Ovary (tissue), 9 donors: ENCODE results near the gene LCLAT1. TPM values are rescaled to one million over a fixed set of nuclear protein-coding genes. Genes with fewer than 3 reads are reported as not detected.

Source experiments
- DNase-seq, 5 donors: peaks; one replicate each; pipeline ENCODE4 v3.0.0-alpha.2; 2019 to 2020
- H3K27ac ChIP-seq, 2 donors: fragments of 200-600 bp; one replicate each; pipeline versions ENCODE4 v1.5.1 to v1.8.0; 2019 to 2022
- H3K27me3 ChIP-seq: fragments of 200-600 bp; one replicate; pipeline ENCODE4 v1.8.0; 2022
- H3K36me3 ChIP-seq: fragments of 200-600 bp; sonication (generic); one replicate; pipeline ENCODE4 v1.5.1; 2019
- H3K4me1 ChIP-seq: one replicate; pipeline ENCODE4 v1.8.1; 2013; ENCODE audit warnings: mild to moderate bottlenecking, moderate library complexity; ENCODE audit not compliant: insufficient read depth
- H3K4me3 ChIP-seq: fragments of 200-600 bp; sonication (generic); one replicate; pipeline ENCODE4 v1.5.1; 2017
- H3K9me3 ChIP-seq, 2 donors: fragments of 200-600 bp in 1 of 2; sonication (generic) in 1 of 2; one replicate each; pipeline versions ENCODE4 v1.5.1 to v1.8.1; 2013 to 2019; ENCODE audit warnings: mild to moderate bottlenecking in 1 of 2, moderate library complexity in 1 of 2
- EP300 ChIP-seq: sonication (generic); formaldehyde crosslinking; IDR thresholded peaks from one replicate; pipeline ENCODE4 v1.6.1; 2017; ENCODE audit warnings: antibody characterized with exemption
- POLR2A ChIP-seq: fragments of 450-650 bp; IDR thresholded peaks from one replicate; pipeline ENCODE4 v1.6.1; 2017; ENCODE audit warnings: antibody characterized with exemption, mild to moderate bottlenecking, moderate library complexity
- WGBS, 3 donors: extraction: QIAGEN DNeasy Blood & Tissue Kit in 1 of 3; methylation state at CpG; one replicate each; pipeline versions ENCODE4 v1.1.5 to v1.1.7; 2013 to 2017; 5-methylcytosine and 5-hydroxymethylcytosine counted together
- intact Hi-C, 4 donors: fragments of 100-400 bp; cut with DNase I; formaldehyde crosslinking; loops; one replicate each; pipeline versions ENCODE4 v1.11.0 to v1.15.1; 2022 to 2023
- polyA plus RNA-seq, 2 donors: library from polyadenylated mRNA; stranded (reverse); fragments of 200-250 nt in 1 of 2; fragments of 350-450 nt in 1 of 2; fragmentation: Illumina TruSeq in 1 of 2; extraction: RNeasy Lipid Tissue Mini Kit (QIAGEN cat#74804) in 1 of 2; gene quantifications; one replicate each; pipeline ENCODE4 v1.2.3, GENCODE V29; 2013 to 2014
- total RNA-seq, 7 donors: library from RNA; depleted of rRNA in 2 of 7; stranded (reverse); fragments of >200 nt in 2 of 7; fragmentation: NEBNext Ultra II Directional in 3 of 7; extraction: Animal tissue kit (Norgen Biotek cat#: 25700) in 3 of 7; gene quantifications; one replicate each; pipeline versions ENCODE4 v1.1.0 to v1.2.4, GENCODE V29; 2016 to 2023
- TF ChIP-seq, protein P1 (sequence below), 3 donors: fragments of 450-650 bp in 2 of 3; fragments of 200-600 bp in 1 of 3; IDR thresholded peaks; one replicate each; pipeline versions ENCODE4 v1.5.1 to v1.8.0; 2016 to 2022; ENCODE audit warnings: antibody characterized with exemption in 3 of 3, mild to moderate bottlenecking in 1 of 3
- donor health status: DM: no; HTN: no; CAD: no; lungs with moderate emphysema.
- donor health status: DM: no; HTN: no; CAD: no.
- donor health status: Bipolar disorder and iron deficiency.
- donor health status: DM: yes; HTN: yes; CAD: no.
- donor health status: DM: no; HTN: no; CAD: no.
- donor health status: DM: yes; HTN: yes; CAD: no.

LCLAT1 gene
- total and polyA plus RNA-seq, 9 donors, result 3.2 to 26.5 (median 22.6) TPM

- WGBS, 3 donors, result 83 to 96% (median 96%) methylated on average over 4 of the region's 4 CpGs
- no peaks in the 10 kb centered on the region for H3K9me3 ChIP-seq
- intact Hi-C loops, result no loop called here
- no peak overlapping the region for H3K27ac ChIP-seq
- no peak overlapping the region for H3K4me3 ChIP-seq
- TF ChIP-seq POLR2A, result no peak
- TF ChIP-seq, protein P1, sequence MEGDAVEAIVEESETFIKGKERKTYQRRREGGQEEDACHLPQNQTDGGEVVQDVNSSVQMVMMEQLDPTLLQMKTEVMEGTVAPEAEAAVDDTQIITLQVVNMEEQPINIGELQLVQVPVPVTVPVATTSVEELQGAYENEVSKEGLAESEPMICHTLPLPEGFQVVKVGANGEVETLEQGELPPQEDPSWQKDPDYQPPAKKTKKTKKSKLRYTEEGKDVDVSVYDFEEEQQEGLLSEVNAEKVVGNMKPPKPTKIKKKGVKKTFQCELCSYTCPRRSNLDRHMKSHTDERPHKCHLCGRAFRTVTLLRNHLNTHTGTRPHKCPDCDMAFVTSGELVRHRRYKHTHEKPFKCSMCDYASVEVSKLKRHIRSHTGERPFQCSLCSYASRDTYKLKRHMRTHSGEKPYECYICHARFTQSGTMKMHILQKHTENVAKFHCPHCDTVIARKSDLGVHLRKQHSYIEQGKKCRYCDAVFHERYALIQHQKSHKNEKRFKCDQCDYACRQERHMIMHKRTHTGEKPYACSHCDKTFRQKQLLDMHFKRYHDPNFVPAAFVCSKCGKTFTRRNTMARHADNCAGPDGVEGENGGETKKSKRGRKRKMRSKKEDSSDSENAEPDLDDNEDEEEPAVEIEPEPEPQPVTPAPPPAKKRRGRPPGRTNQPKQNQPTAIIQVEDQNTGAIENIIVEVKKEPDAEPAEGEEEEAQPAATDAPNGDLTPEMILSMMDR (IDR thresholded peaks at IDR 0.05), result no peak
- no peak for TF ChIP-seq EP300
- H3K27me3 ChIP-seq, result no peaks in the 10 kb centered on the region
- DNase-seq, result no peak
- H3K36me3 ChIP-seq, result no peaks in the 10 kb centered on the region
- no peaks in the 10 kb centered on the region for H3K4me1 ChIP-seq
These were observed 175.4 kb downstream of the LCLAT1 start for GRCh38 chr2:30622452-30622851.

DNA sequence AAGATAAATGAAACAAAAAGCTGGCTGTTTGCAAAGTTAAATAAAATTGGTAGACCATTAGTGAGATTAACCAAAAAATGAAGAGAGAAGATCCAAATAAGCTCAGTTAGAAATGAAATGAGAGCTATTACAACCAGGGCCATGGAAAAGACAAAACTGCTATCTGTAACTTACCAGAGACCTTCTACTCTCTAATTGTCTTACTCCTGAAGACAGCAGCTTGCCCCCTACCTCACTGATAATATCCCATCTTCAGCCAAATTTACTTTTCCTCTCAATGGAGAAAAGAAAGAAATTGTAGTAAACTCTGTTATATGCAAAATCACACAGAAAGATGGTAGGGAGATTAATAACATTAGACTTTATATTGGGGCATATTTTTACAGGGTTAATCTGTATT, 178.2 kb downstream of the LCLAT1 start:
- Histone ChIP-seq H3K27ac (no peak overlapping the region), H3K9me3 (no peaks in the 10 kb centered on the region), H3K36me3 (no peaks in the 10 kb centered on the region), H3K4me3 (no peak overlapping the region), H3K27me3 (no peaks in the 10 kb centered on the region), H3K4me1 (no peaks in the 10 kb centered on the region)
- intact Hi-C loops, result no loop called here
- no peak for DNase-seq
- TF ChIP-seq, protein P1 (IDR thresholded peaks at IDR 0.05), result no peak
- TF ChIP-seq POLR2A, result no peak
- no peak for TF ChIP-seq EP300

GRCh38 chr2:30625701-30626100, 178.7 kb downstream of the LCLAT1 start:
- intact Hi-C loops, result no loop called here
- TF ChIP-seq POLR2A, result no peak
- TF ChIP-seq, protein P1 (IDR thresholded peaks at IDR 0.05), result no peak
- no peak for TF ChIP-seq EP300
- no peak overlapping the region for H3K4me3 ChIP-seq
- no peak overlapping the region for H3K27ac ChIP-seq
- no peaks in the 10 kb centered on the region for H3K4me1 ChIP-seq
- 50 to 78% (median 69%) methylated on average over 3 of the region's 3 CpGs for WGBS, 3 donors
- DNase-seq, result no peak
- H3K36me3 ChIP-seq, result no peaks in the 10 kb centered on the region
- H3K27me3 ChIP-seq, result no peaks in the 10 kb centered on the region
- no peaks in the 10 kb centered on the region for H3K9me3 ChIP-seq

DNA sequence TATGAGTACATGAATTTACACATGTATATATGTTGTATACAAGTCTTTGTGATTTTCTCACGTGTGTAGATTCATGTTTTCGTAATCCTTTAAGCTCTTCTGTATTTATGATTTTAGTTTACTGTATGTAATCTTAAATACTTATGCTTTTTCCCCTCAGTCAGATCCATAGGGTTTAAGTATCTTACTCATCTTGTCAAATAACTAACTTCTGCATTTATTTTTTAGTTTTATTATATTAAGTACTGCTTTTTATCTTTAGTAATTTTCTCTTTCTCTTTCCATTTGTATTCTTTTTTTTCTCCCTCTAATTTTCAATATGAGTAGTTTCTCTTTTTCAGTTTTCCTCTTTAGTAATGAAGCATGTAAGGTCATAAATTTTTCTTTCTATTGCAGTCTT, 179.4 kb downstream of the LCLAT1 start:
- Histone ChIP-seq H3K27ac (no peak overlapping the region), H3K27me3 (no peaks in the 10 kb centered on the region), H3K9me3 (no peaks in the 10 kb centered on the region), H3K4me1 (peaks cover 2% of the 10 kb centered on the region), H3K4me3 (no peak overlapping the region), H3K36me3 (no peaks in the 10 kb centered on the region)
- no peak for TF ChIP-seq EP300
- intact Hi-C loops, result no loop called here
- no peak for DNase-seq
- 42 to 93% (median 92%) methylated on average over 2 of the region's 2 CpGs for WGBS, 3 donors

GRCh38 chr2:30627151-30627550, 180.1 kb downstream of the LCLAT1 start:
- no peak for DNase-seq
- Histone ChIP-seq H3K4me3 (no peak overlapping the region), H3K9me3 (no peaks in the 10 kb centered on the region), H3K27me3 (no peaks in the 10 kb centered on the region), H3K4me1 (peaks cover 2% of the 10 kb centered on the region), H3K36me3 (no peaks in the 10 kb centered on the region), H3K27ac (no peak overlapping the region)
- intact Hi-C loops, result no loop called here
- WGBS, 3 donors, result 88 to 97% (median 96%) methylated on average over 8 of the region's 8 CpGs
- TF ChIP-seq EP300 (no peak), POLR2A (no peak)
- TF ChIP-seq, protein P1 (IDR thresholded peaks at IDR 0.05), result no peak
